ENCODE measurements around the gene METRN.
"Not testable (repeated sequence)": the region's sequence is repeated elsewhere in the genome, so short reads cannot be mapped to it uniquely, and the experiment has no call there.

METRN gene

GRCh38 chr16:686459-687260 is 28.3 kb upstream of the METRN start:
- DNase-seq (ENCODE audit: low spot score) (no peak), ATAC-seq (ENCODE audit: low read depth) (no peak)
- Histone ChIP-seq H3K36me3 (ENCODE audit: low read depth) (peaks cover 37% of the 10 kb centered on the region), H3K27ac (ENCODE audit: poor library complexity, severe bottlenecking) (no peak overlapping the region), H3K4me3 (ENCODE audit: severe bottlenecking) (no peak overlapping the region), H3K4me1 (ENCODE audit: insufficient read depth, poor library complexity, severe bottlenecking) (peaks cover 9% of the 10 kb centered on the region), H3K9me3 (ENCODE audit: severe bottlenecking) (no peaks in the 10 kb centered on the region), H3K27me3 (ENCODE audit: insufficient read depth, poor library complexity, severe bottlenecking) (no peaks in the 10 kb centered on the region)
- TF ChIP-seq CTCF (IDR thresholded peaks at IDR 0.05; ENCODE audit: poor library complexity, severe bottlenecking), result no peak

- H3K9me3 ChIP-seq (ENCODE audit: severe bottlenecking), result no peaks in the 10 kb centered on the region
- H3K27ac ChIP-seq (ENCODE audit: poor library complexity, severe bottlenecking), result no peak overlapping the region
- H3K4me1 ChIP-seq (ENCODE audit: insufficient read depth, poor library complexity, severe bottlenecking), result peaks cover 5% of the 10 kb centered on the region
- H3K36me3 ChIP-seq (ENCODE audit: low read depth), result peaks cover 29% of the 10 kb centered on the region
- ATAC-seq (ENCODE audit: low read depth) (no peak), DNase-seq (ENCODE audit: low spot score) (no peak)
- no peak overlapping the region for H3K4me3 ChIP-seq (ENCODE audit: severe bottlenecking)
- H3K27me3 ChIP-seq (ENCODE audit: insufficient read depth, poor library complexity, severe bottlenecking), result no peaks in the 10 kb centered on the region
- TF ChIP-seq CTCF (IDR thresholded peaks at IDR 0.05; ENCODE audit: poor library complexity, severe bottlenecking), result no peak
Observed at GRCh38 chr16:687499-687898, 27.4 kb upstream of the METRN start.

- Histone ChIP-seq H3K36me3 (ENCODE audit: low read depth) (peaks cover 17% of the 10 kb centered on the region), H3K9me3 (ENCODE audit: severe bottlenecking) (no peaks in the 10 kb centered on the region), H3K27ac (ENCODE audit: poor library complexity, severe bottlenecking) (peak overlapping the region; percentile 38), H3K4me1 (ENCODE audit: insufficient read depth, poor library complexity, severe bottlenecking) (peaks cover 5% of the 10 kb centered on the region), H3K4me3 (ENCODE audit: severe bottlenecking) (peak overlapping the region; percentile 92), H3K27me3 (ENCODE audit: insufficient read depth, poor library complexity, severe bottlenecking) (no peaks in the 10 kb centered on the region)
- TF ChIP-seq CTCF (IDR thresholded peaks at IDR 0.05; ENCODE audit: poor library complexity, severe bottlenecking), result no peak
- DNase-seq (ENCODE audit: low spot score), result no peak
- ATAC-seq (ENCODE audit: low read depth), result no peak; the same call in 2 of the 3 replicates
Observed at GRCh38 chr16:689175-689897, 25.6 kb upstream of the METRN start.

- H3K27me3 ChIP-seq (ENCODE audit: insufficient read depth, poor library complexity, severe bottlenecking); ATAC-seq (ENCODE audit: low read depth); H3K27ac ChIP-seq (ENCODE audit: poor library complexity, severe bottlenecking); H3K4me3 ChIP-seq (ENCODE audit: severe bottlenecking); H3K36me3 ChIP-seq (ENCODE audit: low read depth); H3K9me3 ChIP-seq (ENCODE audit: severe bottlenecking); H3K4me1 ChIP-seq (ENCODE audit: insufficient read depth, poor library complexity, severe bottlenecking); DNase-seq (ENCODE audit: low spot score): not testable (repeated sequence)
Observed at GRCh38 chr16:691242-691641, 23.7 kb upstream of the METRN start.

- TF ChIP-seq CTCF (IDR thresholded peaks at IDR 0.05; ENCODE audit: poor library complexity, severe bottlenecking), result no peak
- Histone ChIP-seq H3K27me3 (ENCODE audit: insufficient read depth, poor library complexity, severe bottlenecking) (no peaks in the 10 kb centered on the region), H3K4me1 (ENCODE audit: insufficient read depth, poor library complexity, severe bottlenecking) (peaks cover 5% of the 10 kb centered on the region)
Observed at GRCh38 chr16:692356-693108, 22.4 kb upstream of the METRN start.

More at GRCh38 chr16:692356-693108, 22.4 kb upstream of the METRN start:
- DNase-seq (ENCODE audit: low spot score) (no peak), ATAC-seq (ENCODE audit: low read depth) (no peak)
- H3K36me3 ChIP-seq (ENCODE audit: low read depth), result no peaks in the 10 kb centered on the region
- H3K27ac ChIP-seq (ENCODE audit: poor library complexity, severe bottlenecking), result no peak overlapping the region
- no peak overlapping the region for H3K4me3 ChIP-seq (ENCODE audit: severe bottlenecking)
- H3K9me3 ChIP-seq (ENCODE audit: severe bottlenecking), result no peaks in the 10 kb centered on the region
